Spleen (tissue), 11 donors: ENCODE data around the gene MAPK6. TPM values are rescaled to one million over a fixed set of nuclear protein-coding genes. Genes with fewer than 3 reads are reported as not detected.

Experiments used
- DNase-seq: peaks from one replicate; pipeline ENCODE4 v3.0.0-alpha.2; 2020
- H3K27ac ChIP-seq, 8 donors: fragments of 200-600 bp; sonication (generic) in 7 of 8; 1 replicate in 4 of 8; 2 replicates in 4 of 8; pipeline versions ENCODE4 v1.5.0 to v1.8.0; 2016 to 2021; ENCODE audit warnings: inconsistent platforms in 4 of 8, mild to moderate bottlenecking in 4 of 8, moderate library complexity in 1 of 8
- H3K27me3 ChIP-seq, 7 donors: fragments of 200-600 bp; sonication (generic) in 6 of 7; replicated peaks in 1 of 7; 1 replicate in 4 of 7; 2 replicates in 3 of 7; pipeline versions ENCODE4 v1.5.0 to v1.8.0; 2016 to 2021; ENCODE audit warnings: inconsistent platforms in 3 of 7, mild to moderate bottlenecking in 1 of 7
- H3K36me3 ChIP-seq, 6 donors: fragments of 200-600 bp; sonication (generic) in 5 of 6; 1 replicate in 4 of 6; 2 replicates in 2 of 6; pipeline versions ENCODE4 v1.5.0 to v1.8.0; 2016 to 2021; ENCODE audit warnings: inconsistent platforms in 2 of 6
- H3K4me1 ChIP-seq, 6 donors: fragments of 200-600 bp; sonication (generic) in 5 of 6; 1 replicate in 3 of 6; 2 replicates in 3 of 6; pipeline versions ENCODE4 v1.5.0 to v1.8.0; 2016 to 2021; ENCODE audit warnings: inconsistent platforms in 3 of 6
- H3K4me3 ChIP-seq, 8 donors: fragments of 200-600 bp; sonication (generic) in 7 of 8; 1 replicate in 4 of 8; 2 replicates in 4 of 8; pipeline versions ENCODE4 v1.5.0 to v1.8.0; 2016 to 2021; ENCODE audit warnings: inconsistent platforms in 4 of 8, mild to moderate bottlenecking in 4 of 8, moderate library complexity in 2 of 8
- H3K9me3 ChIP-seq, 8 donors: fragments of 200-600 bp; sonication (generic) in 7 of 8; 1 replicate in 4 of 8; 2 replicates in 4 of 8; pipeline versions ENCODE4 v1.5.0 to v1.8.0; 2016 to 2021; ENCODE audit warnings: inconsistent platforms in 4 of 8
- POLR2A ChIP-seq, 3 donors: fragments of 450-650 bp; IDR thresholded peaks; one replicate each; pipeline ENCODE4 v1.5.1; 2017; ENCODE audit warnings: antibody characterized with exemption in 3 of 3, mild to moderate bottlenecking in 1 of 3
- POLR2AphosphoS5 ChIP-seq, 3 donors: sonication (generic); formaldehyde crosslinking; IDR thresholded peaks; one replicate each; pipeline ENCODE4 v1.5.1; 2017; ENCODE audit warnings: antibody characterized with exemption in 3 of 3
- WGBS, 5 donors: extraction: QIAGEN DNeasy Blood & Tissue Kit in 3 of 5; methylation state at CpG; one replicate each; pipeline versions ENCODE4 v1.1.5 to v1.1.7; 2013 to 2018; 5-methylcytosine and 5-hydroxymethylcytosine counted together
- intact Hi-C: fragments of 100-400 bp; cut with DNase I; formaldehyde crosslinking; loops from one replicate; pipeline ENCODE4 v1.15.0; 2023; ENCODE audit warnings: low total_unique reads
- polyA plus RNA-seq, 3 donors: library from polyadenylated mRNA; stranded (reverse); fragments of 200-250 nt; gene quantifications; one replicate each; pipeline ENCODE4 v1.2.1, GENCODE V29; 2013
- total RNA-seq, 7 donors: library from RNA; depleted of rRNA in 3 of 7; stranded (reverse); fragments of >200 nt in 3 of 7; fragmentation: NEBNext Ultra II Directional in 4 of 7; extraction: Animal tissue kit (Norgen Biotek cat#: 25700) in 4 of 7; gene quantifications; one replicate each; pipeline versions ENCODE4 v1.1.0 to v1.2.1, GENCODE V29; 2016 to 2021
- TF ChIP-seq, protein P1 (sequence below), 11 experiments: fragments of 200-600 bp in 7 of 11; fragments of 450-650 bp in 4 of 11; sonication (generic) in 4 of 11; IDR thresholded peaks in 8 of 11; conservative IDR thresholded peaks in 3 of 11; 1 replicate in 7 of 11; 2 replicates in 4 of 11; pipeline versions ENCODE4 v1.4.0 to v1.8.0; 2016 to 2021; ENCODE audit warnings: antibody characterized with exemption in 11 of 11, inconsistent platforms in 4 of 11, mild to moderate bottlenecking in 1 of 11
- donor health status: healthy with polysubstance abuse.
- donor health status: DM: no; HTN: no; CAD: no; lungs with moderate emphysema.
- donor health status: DM: no; HTN: no; CAD: no.
- donor health status: Bipolar disorder and iron deficiency.
- donor health status: healthy.
- donor health status: DM: no; HTN: no; CAD: no.
- donor health status: DM: yes; HTN: yes; CAD: no.

MAPK6 gene
- total and polyA plus RNA-seq, 10 donors, result 3.9 to 28.3 (median 20.7) TPM

DNA sequence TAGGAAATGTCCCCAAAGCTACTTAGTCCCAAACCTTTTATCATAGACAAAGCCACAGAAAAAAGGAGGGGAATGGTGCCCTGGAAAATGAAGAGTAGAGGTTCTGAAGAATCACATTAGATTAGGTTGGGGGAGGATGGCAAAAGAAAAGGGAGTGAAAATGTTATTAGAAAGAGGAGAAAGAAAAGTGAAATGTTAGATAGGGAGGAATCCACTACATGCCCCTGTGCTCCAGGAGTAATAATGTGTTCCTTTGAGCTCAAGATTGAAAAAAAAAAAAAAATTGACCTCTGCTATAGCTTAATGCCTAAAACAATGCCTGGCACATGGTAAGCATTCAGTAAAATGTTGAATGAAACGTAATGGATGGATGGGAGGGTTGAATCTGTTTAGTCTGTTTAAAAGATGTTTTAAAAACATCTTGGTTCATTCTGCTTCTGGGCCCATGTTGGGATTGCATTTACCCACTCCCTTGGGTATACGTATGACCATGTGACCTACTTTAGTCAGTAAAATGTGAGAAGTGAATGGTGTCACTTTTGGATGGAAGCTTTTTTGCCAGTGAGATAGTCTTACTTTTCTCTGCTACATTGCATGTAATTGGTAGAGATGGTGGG, 19.0 kb downstream of the MAPK6 start:
- no peak overlapping the region for H3K27ac ChIP-seq
- H3K36me3 ChIP-seq, result peaks cover 0 to 8% (median 0%) of the 10 kb centered on the region in 6 donors
- no peak overlapping the region for H3K4me3 ChIP-seq
- WGBS, 5 donors, result 76 to 83% (median 81%) methylated on average over 2 of the region's 2 CpGs
- no peaks in the 10 kb centered on the region for H3K27me3 ChIP-seq
- H3K4me1 ChIP-seq, result peaks cover 12 to 68% (median 22%) of the 10 kb centered on the region in 6 donors
- peaks cover 0 to 18% (median 13%) of the 10 kb centered on the region in 8 donors for H3K9me3 ChIP-seq
- DNase-seq, result no peak
- no peak for TF ChIP-seq POLR2AphosphoS5 (IDR thresholded peaks at IDR 0.05)
- no peak for TF ChIP-seq POLR2A (IDR thresholded peaks at IDR 0.05)
- TF ChIP-seq, protein P1, sequence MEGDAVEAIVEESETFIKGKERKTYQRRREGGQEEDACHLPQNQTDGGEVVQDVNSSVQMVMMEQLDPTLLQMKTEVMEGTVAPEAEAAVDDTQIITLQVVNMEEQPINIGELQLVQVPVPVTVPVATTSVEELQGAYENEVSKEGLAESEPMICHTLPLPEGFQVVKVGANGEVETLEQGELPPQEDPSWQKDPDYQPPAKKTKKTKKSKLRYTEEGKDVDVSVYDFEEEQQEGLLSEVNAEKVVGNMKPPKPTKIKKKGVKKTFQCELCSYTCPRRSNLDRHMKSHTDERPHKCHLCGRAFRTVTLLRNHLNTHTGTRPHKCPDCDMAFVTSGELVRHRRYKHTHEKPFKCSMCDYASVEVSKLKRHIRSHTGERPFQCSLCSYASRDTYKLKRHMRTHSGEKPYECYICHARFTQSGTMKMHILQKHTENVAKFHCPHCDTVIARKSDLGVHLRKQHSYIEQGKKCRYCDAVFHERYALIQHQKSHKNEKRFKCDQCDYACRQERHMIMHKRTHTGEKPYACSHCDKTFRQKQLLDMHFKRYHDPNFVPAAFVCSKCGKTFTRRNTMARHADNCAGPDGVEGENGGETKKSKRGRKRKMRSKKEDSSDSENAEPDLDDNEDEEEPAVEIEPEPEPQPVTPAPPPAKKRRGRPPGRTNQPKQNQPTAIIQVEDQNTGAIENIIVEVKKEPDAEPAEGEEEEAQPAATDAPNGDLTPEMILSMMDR (IDR thresholded peaks at IDR 0.05 in 8 of 11, conservative IDR thresholded peaks at IDR 0.05 in 3 of 11), result no peak
- intact Hi-C loops, result no loop called here

DNA sequence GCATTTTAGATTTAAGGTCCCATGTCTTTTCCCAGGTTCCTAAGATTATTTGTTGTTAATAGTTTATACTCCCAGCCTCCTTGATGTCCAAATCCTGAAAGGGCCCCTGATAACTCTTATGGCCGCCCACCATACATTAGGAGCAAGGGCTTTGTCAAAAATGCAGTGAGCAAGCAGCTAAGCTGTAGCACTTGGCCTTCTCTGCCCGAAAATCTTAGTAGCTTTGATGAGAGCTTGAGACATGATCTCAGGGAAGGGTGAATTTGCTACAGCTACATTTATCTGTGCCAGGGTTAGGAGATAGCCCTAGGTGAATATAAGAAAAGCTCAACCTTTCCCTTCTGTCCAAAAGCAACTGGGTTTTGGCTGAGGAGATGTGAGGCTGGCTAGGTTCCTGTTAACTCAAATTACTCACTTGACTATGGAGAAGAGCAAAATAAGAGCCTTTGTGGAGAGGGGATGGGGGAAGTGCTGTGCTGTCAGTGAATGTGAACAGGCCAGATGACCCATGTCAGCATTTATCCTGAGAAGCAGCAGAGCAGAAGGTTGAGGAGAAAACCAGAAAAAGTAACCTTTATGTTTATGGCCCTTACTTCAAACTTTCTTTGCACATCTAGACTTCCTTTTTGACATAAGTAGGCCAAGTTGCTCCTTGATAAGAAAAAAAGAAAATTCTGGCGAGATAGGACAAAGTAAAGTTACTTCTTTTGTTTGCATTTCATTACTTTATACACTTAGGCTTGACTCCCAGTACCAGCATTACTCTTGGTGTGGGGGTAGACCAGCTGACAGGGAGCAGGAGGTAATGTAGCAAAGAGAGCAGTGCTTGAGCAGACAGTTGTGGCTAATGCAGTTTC, 21.1 kb downstream of the MAPK6 start:
- Histone ChIP-seq H3K9me3 (no peaks in the 10 kb centered on the region), H3K4me1 (peaks cover 15 to 77% (median 27%) of the 10 kb centered on the region in 6 donors), H3K36me3 (peaks cover 0 to 4% (median 0%) of the 10 kb centered on the region in 6 donors), H3K27ac (peak overlapping the region in 5 of 8 donors; percentile 24 to 49 (median 39)), H3K4me3 (no peak overlapping the region), H3K27me3 (no peaks in the 10 kb centered on the region)
- 67 to 79% (median 71%) methylated on average over 3 of the region's 3 CpGs for WGBS, 5 donors
- no peak for DNase-seq
- TF ChIP-seq, protein P1 (IDR thresholded peaks at IDR 0.05 in 8 of 11, conservative IDR thresholded peaks at IDR 0.05 in 3 of 11), result no peak
- no peak for TF ChIP-seq POLR2A (IDR thresholded peaks at IDR 0.05)
- no peak for TF ChIP-seq POLR2AphosphoS5 (IDR thresholded peaks at IDR 0.05)
- intact Hi-C loops, result no loop called here

DNA sequence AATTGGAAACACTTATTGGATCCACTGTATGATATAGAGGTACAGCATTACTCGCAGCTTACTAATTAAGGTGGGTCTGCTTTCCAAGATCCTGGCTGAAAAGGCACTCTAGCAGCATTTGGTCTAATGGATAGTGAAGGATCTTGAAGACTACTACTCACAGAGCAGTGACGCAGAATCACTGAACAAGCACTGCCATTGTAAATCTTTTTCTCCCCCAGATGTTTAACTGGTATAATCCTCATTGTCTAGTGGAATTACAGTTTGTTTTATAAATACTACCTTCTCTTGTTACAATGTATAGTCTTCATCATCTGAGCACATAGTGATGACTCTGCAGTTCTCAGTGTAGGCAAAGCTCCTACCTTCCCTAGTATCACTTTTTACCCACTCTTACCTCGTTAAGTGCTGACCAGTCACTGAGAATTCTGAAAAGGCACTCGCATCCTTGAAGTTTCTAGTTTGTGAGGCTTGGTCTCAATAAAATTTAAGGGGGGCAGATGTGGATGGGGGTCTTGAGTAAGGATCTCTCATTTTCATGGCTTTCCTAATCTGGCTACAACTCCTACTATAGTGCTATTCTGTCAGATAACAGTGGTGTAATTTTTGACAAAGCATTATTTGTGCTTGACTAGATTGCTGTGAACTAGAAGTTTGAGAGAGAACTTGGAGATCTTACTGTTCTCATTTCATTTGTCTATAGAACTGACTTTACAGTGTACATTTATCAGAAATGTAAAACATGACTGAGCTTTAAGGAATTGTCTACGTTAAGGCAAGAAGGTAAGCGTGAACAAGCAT, 23.2 kb downstream of the MAPK6 start:
- Histone ChIP-seq H3K9me3 (no peaks in the 10 kb centered on the region), H3K36me3 (peaks cover 0 to 14% (median 0%) of the 10 kb centered on the region in 6 donors), H3K27ac (no peak overlapping the region), H3K4me3 (no peak overlapping the region), H3K27me3 (no peaks in the 10 kb centered on the region), H3K4me1 (peaks cover 15 to 76% (median 30%) of the 10 kb centered on the region in 6 donors)
- TF ChIP-seq, protein P1 (IDR thresholded peaks at IDR 0.05 in 8 of 11, conservative IDR thresholded peaks at IDR 0.05 in 3 of 11), result no peak
- TF ChIP-seq POLR2AphosphoS5 (IDR thresholded peaks at IDR 0.05), result no peak
- TF ChIP-seq POLR2A (IDR thresholded peaks at IDR 0.05), result no peak
- WGBS, 5 donors, result 90 to 96% (median 92%) methylated on average over 6 of the region's 6 CpGs
- intact Hi-C loops, result no loop called here
- DNase-seq, result no peak
